HT1080 (cell line): Measurements from ENCODE around the gene CYP4A11. TPM values are rescaled to one million over a fixed set of nuclear protein-coding genes. Genes with fewer than 3 reads are reported as not detected.
A peak's percentile ranks its signal among the peaks of the same experiment; 100 is the strongest.
"Not testable (repeated sequence)": the region's sequence is repeated elsewhere in the genome, so short reads cannot be mapped to it uniquely, and the experiment has no call there.

Source experiments
- DNase-seq: peaks from one replicate; pipeline ENCODE4 v3.0.0-alpha.2; 2015; ENCODE audit warnings: low read depth
- polyA plus RNA-seq, 2 experiments: library from polyadenylated mRNA; depleted of rRNA; stranded (reverse); fragments of >200 nt; gene quantifications; 2 replicates each; pipeline ENCODE4 v1.2.3, GENCODE V29; 2015
- total RNA-seq: library from RNA; depleted of rRNA; stranded (reverse); fragments of >200 nt; shearing (Covaris generic); gene quantifications from 2 replicates; pipeline ENCODE4 v1.2.3, GENCODE V29; 2014; rRNA removed

The CYP4A11 gene, protein sequence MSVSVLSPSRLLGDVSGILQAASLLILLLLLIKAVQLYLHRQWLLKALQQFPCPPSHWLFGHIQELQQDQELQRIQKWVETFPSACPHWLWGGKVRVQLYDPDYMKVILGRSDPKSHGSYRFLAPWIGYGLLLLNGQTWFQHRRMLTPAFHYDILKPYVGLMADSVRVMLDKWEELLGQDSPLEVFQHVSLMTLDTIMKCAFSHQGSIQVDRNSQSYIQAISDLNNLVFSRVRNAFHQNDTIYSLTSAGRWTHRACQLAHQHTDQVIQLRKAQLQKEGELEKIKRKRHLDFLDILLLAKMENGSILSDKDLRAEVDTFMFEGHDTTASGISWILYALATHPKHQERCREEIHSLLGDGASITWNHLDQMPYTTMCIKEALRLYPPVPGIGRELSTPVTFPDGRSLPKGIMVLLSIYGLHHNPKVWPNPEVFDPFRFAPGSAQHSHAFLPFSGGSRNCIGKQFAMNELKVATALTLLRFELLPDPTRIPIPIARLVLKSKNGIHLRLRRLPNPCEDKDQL
- total RNA-seq: not detected in 2 replicates
- not detected in 2 replicates for polyA plus RNA-seq (2015; cell fraction: cytosol; rRNA removed)
- polyA plus RNA-seq (2015; cell fraction: nucleus; rRNA removed): not detected in 2 replicates

DNA sequence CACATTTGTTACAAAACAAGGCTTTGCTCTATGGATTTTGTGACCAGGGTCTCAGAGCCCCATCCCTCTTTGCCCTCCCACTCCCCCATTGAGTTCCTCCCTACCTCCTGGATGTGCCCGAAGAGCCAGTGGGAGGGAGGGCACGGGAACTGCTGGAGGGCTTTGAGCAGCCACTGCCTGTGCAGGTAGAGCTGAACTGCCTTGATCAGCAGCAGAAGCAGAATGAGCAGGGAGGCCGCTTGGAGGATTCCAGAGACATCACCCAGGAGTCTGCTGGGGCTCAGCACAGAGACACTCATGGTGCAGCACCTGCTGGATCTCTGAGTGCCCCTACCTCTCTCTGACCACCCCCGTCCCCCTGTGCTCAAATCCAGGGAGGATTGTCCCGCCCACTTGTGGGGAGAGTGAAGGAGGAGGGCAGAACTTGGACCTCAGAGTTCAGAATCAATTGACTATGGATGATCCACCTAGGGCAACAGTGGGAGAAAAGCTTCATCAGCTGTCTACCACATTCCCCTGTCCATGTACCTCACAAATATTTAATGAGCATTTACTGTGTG lies at the start of gene CYP4A11:
Gene CYP4A11, minus strand, starts transcription at position 342 of the 560 bp plus-strand sequence. Its CDS starts 43 bp downstream, at position 299.
- no peak for DNase-seq

DNA sequence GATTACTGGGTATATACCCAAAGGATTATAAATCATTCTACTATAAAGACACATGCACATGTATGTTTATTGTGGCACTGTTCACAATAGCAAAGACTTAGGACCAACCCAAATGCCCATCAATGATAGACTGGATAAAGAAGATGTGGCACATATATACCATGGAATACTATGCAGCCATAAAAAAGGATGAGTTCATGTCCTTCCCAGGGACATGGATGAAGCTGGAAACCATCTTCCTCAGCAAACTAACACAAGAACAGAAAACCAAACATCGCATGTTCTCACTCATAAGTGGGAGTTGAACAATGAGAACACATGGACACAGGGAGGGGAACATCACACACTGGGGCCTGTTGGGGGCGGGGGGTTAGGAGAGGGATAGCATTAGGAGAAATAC lies 49.3 kb upstream of the CYP4A11 start:
- not testable (repeated sequence) for DNase-seq

DNA sequence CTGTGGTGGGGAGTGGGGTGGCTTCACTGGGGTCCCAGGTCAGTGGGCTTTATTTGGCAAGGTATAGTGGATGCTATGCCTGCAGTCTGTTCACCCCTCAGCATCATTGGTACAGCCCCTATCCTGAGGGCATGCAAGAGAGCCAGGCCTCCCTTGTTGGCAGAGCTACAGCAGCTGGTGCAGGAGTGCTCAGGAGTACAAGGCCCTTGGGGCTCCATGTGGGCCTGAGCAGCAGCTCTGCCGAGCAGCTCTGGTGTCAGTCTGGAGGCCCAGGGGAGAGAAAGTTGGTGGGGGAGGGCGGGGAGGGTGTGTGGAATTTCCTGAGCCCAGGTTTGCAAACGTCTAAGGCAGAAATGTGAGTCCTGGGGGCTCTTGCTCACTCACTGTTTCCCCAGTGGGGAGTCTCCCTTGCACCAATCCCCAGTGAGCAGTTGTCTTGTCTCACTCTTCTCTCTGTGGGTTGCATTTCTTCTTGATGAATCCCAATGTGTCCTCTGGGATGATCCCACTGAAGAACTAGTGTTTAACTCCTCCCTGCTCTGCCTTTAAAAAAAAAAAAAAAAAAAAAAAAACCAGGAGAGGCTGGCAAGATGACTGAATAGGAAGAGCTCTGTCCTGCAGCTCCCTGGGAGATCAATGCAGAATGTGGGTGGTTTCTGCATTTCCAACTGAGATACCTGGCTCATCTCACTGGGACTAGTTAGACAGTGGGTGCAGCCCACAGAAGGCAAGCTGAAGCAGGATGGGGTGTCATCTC lies 42.7 kb upstream of the CYP4A11 start:
- DNase-seq: no peak

DNA sequence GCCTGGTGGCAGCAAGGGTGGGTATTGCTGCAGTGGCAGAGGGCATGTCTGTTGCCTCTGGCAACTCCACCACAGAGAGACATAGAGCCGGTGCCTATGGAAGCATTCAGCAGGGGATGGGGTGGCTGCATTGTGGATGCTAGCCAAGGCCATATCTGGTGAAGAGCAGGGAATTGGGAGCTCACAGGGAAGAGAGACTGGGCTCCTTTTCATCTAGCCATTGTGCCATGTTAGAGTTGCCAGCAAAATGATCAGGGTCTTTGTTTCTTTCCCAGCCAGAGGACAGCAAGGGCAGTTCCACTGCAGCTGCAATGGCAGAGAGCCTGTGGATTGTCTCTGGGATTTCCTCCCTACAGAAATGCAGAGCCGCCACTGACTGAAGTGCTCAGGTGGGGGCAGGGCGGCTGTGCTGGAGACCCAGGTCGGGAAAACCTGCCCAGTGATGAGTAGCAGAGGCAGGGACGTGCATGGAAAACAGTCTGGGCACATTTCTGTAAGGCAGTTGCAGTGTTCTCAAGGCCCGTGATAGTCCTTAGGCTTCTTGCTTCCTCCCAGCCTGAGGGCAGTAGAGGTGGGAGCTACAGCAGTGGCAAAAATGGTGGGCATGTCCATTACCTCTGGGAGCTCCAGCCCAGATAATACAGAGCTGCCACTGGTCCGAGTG lies 42.0 kb upstream of the CYP4A11 start:
- DNase-seq: no peak

DNA sequence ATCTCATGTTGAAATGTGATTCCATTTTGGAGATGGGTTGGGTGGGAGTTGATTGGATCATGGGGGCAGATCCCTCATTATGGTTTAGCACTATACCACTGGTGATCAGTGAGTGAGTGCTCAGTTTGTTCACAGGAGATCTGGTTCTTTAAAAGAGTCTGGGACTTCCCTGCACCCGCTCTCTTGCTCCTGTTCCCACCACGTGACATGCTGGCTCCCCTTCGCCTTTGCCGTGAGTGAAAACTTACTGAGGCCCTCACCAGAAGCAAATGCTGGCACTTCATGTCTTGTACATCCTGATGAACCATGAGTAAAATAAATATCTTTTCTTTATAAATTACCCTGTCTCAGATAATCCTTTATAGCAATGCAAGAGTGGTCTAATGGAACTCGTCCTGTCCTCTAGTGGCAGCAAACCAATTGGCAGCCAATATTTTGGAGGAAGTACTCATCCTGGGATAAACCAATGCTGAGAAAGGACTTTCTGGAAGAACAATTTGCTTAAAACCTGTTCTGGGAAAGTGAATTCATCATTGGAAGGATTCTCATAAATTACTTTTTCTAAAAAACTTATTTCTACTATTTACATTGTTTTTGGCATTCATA lies 27.8 kb upstream of the CYP4A11 start:
- DNase-seq: no peak

DNA sequence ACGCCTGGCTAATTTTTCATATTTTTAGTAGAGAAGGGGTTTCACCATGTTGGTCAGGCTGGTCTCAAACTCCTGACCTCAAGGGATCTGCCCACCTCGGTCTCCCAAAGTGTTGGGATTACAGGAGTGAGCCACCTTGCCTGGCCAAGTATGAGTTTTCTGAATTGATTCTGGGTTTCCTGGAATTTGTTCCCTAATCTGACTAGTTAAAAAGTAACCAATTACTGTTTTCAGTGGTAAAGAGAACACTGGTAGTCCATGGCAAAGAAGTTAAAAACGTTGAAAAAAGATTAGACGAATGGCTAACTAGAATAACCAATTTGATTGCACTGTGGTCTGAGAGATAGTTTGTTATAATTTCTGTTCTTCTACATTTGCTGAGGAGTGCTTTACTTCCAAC lies 21.0 kb upstream of the CYP4A11 start:
- not testable (repeated sequence) for DNase-seq

DNA sequence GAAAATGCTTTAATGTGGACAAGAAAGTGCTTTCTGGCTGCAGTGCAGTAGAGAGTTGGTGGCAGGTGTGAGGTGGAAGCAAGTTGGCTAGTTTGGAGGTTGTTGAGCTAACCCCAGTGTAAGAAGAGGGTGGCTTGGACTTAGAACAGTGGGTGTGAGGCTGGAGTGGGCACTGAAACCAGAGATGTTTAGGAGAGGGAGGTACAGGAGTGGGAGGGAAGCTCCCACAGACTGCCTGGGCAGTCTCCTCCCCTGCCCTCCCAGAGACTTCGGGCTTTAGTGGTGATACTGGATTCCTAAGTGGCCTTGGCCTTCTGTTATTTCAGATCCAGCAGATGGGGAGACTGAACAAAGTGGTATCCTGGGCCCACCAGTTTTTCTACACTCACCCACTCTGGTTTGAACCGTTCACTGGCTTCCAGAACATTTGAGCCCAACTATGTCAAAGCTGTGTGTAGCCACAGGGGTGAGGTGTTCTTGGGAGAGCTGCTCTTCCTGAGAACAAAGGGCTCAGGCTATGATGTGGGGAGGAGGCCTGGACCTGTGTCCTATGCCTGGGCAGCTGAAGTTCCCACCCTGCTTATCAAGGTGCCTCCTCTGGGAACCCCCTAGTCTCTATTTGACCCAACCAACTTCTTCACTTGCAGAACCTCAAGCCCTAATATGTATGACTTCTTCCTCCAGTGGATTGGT lies 19.9 kb upstream of the CYP4A11 start:
- DNase-seq: no peak

DNA sequence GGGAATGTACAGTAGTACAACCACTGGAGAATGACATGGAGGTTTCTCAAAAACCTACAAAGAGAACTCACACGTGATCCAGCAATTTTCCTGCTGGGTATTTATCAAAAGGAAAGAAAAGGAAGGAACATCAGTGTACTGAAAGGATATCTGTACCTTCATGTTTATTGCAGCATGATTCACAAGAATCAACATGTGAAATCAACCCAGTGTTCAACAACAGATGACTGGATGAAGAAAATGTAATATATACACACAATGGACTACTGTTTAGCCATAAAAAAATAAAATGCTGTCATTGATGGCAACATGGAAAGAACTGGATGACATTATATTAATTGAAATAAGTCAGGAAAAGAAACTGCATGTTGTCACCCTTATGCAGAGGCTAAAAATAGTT lies 19.0 kb upstream of the CYP4A11 start:
- DNase-seq: no peak

DNA sequence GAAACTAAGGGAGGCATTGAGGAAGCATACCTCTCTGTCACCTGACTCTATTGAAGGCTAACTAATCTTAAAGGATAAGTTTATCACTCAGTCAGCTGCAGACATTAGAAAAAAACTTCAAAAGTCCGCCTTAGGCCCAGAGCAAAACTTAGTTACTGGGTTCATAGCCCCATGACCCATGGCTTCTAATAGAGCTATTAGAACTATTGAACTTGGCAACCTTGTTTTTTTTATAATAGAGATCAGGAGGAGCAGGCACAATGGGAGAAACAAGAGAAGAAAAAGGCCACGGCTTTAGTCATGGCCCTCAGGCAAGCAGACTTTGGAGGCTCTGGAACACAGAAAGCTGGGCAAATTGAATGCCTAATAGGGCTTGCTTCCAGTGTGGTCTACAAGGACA lies 13.8 kb upstream of the CYP4A11 start:
- DNase-seq: not testable (repeated sequence)

DNA sequence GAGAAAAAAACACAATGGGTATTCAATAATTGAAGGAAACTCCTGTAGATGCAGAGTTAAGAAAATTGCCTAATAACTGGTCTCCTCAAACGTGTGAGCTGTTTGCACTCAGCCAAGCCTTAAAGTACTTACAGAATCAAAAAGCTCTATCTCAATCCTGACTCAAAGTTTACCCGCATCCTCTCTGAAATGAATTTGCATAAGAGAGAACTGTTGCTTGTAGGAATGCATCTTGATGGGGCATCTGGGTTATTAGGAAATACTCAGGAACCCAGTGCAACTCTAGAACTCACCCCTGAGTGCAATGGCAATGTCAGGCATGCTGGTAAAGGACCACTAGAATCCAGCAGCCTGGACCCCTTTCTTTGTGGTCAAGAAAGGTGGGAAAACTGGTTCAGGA lies 12.6 kb upstream of the CYP4A11 start:
- DNase-seq: not testable (repeated sequence)

DNA sequence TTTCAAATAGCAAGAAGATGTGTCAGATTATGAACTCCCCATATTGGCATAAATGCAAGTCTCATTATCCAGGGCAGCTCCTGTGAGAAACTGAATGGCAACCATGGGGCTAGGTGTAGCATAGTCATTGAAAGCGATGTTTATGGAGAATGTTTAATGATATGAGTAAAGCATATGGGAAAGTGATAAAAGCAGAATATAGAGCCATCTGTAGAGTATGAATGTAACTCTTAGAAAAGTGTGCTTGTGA lies 8.1 kb upstream of the CYP4A11 start:
- not testable (repeated sequence) for DNase-seq

DNA sequence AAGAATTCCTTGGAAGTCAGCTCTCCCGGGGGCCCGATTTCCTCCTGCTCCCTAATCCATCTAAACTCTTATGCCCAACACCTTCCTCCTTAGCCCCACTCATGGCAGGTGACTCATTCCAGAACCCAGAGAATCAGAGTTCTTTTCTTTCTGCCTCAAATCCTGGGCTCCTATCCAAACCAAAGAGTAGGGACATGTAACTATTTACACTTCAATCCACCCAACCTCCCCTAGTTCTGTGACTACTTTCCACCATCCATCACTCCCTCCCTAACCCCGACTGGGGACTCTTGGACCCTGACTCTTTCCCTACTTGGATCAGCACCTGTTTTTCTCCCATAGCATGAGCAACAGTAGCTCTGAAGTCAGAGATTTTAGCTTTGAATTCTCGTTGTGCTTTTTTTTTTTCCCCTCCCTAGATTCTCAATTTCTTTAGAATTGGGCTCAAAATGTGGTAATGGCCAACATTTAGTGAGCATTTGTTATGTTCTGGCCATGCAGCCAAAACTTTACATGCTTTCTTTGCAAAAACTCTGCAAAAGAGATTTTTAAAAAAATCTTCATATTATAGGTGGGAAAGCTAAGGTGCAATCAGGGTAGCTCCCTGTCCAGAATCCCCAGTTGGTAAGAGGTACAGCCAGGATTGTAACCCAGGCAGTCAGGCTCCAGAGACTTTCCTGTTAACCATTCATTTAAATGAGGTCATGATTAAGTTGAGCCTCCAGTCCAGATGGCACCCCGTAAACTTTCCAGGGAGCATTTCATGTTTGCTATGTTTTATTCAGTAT lies 7.5 kb upstream of the CYP4A11 start:
- peak; percentile 58 for DNase-seq

DNA sequence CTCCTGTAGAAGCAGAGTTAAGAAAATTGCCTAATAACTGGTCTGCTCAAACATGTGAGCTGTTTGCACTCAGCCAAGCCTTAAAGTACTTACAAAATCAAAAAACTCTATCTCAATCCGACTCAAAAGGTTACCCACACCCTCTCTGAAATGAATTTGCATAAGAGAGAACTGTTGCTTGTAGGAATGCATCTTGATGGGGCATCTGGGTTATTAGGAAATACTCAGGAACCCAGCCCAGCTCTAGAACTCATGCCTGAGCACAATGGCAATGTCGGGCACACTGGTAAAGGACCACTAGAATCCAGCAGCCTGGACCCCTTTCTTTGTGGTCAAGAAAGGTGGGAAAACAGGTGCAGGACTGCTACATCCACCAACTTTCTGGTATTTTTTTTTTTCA lies 6.4 kb upstream of the CYP4A11 start:
- DNase-seq: not testable (repeated sequence)

DNA sequence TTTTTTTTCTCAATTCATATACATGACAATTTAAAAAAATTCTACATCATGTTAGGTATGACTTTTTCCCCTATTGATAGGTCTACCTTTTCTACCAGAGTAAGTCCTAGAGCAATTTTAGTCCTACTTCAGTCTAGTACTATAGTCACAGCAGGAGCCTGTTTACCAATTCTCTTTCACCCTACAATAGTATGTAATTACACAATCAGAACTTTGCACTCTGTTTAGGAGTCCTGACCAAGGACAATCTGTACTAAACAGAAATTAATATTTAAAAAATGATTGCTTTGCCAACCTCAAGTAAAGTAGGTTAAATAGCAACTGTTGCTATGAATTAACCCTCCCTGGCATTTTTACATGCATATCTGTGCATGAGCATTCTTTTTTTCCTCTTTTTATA lies 810 bp upstream of the CYP4A11 start:
- no peak for DNase-seq

DNA sequence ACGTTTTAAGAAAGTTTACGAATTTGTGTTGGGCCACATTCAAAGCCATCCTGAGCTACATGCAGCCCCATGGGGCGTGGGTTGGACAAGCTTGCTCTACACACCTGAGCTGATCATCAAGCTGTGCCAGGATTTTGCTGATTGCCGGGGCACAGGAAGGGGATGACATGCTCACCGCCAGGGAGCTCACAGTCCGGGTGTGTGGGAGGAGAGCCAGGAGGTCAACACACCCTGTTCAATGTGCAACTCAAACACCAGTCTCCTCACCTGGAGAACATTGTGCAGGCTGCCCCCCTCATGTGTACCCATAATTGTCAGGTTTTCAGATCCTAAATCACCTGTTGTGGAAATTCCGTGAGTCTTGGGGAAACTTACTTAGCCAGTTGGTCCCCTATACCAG lies 969 bp downstream of the CYP4A11 start:
- DNase-seq: no peak

DNA sequence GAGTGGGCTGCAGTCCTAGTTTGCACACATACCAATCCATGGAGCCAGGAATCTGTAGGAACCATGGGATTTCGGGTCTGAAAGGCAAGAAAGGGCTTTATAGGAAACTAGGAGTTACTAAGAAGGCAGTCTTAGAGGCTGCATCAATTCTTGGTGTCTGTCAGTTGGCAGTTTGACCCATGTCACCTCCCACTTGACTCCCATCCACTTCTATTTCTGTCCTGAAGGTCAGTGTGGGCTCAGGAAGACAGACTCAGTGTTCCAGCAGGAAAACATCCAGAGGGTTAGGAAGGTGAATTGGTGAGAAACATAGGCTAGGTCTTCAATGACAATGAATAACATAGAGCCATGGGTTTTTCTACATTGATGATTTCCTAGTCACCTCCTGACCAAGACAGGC lies 4.0 kb downstream of the CYP4A11 start:
- DNase-seq: no peak

DNA sequence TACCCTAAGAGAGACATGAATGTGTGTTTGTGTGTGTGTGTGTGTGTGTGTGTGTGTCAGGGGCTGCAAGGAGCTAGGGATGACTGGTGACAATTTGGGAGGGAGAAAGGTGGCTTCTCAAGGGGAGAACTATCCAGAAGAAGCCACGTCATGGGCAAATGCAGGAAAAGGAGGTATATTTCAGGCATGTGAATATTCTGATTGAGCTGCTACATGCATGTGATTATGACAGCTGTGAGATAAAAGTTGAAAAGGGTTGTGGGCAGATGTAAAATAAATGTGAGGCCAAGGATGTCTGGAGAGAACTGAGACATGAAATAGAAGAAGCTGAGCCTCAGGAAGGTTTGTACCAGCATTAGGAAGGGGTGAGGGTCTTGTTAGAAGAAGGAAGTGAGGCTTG lies 4.5 kb downstream of the CYP4A11 start:
- DNase-seq: no peak

DNA sequence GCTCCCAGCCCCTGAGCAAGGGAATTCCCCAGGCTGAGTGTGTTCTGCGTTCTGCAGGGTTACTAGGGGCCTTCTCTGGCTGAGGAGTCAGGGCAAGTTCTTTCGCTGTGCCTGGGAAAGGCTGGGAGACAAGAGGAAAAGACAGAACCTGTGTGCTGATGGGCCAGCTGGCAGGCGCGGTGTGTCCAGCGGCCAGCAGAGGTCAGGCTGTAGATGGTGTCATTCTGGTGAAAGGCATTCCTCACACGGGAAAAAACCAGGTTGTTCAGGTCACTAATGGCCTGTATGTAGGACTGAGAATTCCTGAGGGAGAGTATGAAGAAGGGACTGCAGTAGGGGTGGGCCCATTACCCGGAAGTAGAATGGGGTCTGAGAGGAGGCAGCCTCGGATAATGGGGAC lies 6.4 kb downstream of the CYP4A11 start:
- DNase-seq: peak; percentile 15

DNA sequence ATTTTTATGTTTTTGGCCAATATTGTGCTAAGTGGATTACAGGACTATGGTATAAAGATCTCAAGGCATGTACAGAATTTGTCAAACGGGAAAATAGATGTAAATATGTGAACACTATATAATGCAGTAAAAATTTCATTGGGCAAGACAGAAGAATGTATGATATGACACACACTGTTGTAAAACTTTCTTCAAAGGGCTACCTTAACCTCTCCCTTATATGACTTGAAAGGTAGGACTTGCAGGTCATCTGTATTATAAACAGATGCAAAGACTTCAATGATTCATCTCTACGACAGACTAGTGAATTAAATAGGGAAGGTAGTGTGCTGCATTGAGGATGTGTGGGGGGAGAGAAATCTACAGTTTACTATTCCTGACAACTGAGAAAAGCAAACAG lies 9.3 kb downstream of the CYP4A11 start:
- DNase-seq: not testable (repeated sequence)

DNA sequence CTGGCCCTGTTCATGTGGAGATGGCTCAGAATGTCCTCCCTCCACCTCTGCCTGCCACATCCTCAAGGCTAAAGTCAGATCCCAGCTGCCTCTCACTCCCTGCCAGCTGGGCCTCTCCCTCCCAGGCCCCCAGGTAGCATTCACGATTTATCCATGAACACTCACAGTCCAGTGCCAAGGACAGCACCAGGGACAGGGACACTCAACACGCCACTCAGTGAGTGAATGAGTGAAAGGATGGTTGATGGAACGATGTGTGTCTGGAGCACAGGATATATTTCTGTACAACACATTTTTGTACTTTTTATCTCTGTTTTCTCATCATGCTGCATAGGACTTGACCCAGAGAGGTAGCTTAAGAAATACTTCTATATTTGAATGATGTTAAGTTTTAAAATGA lies 10.1 kb downstream of the CYP4A11 start:
- DNase-seq: no peak
